Liver (tissue), 9 donors: Measurements from ENCODE around the gene APCS. TPM values are rescaled to one million over a fixed set of nuclear protein-coding genes. Genes with fewer than 3 reads are reported as not detected.

Source experiments
- DNase-seq: peaks from one replicate; pipeline ENCODE4 v3.0.0-alpha.2; 2017; ENCODE audit warnings: low spot score
- H3K27ac ChIP-seq, 2 donors: one replicate each; pipeline ENCODE4 v1.7.0; 2013; ENCODE audit warnings: inconsistent platforms in 2 of 2, low read length in 2 of 2, control low read depth in 1 of 2, low read depth in 1 of 2, mild to moderate bottlenecking in 1 of 2
- H3K27me3 ChIP-seq, 4 donors: one replicate each; pipeline versions ENCODE4 v1.6.1 to v1.7.0; 2013; ENCODE audit warnings: low read length in 3 of 4, inconsistent platforms in 1 of 4, mild to moderate bottlenecking in 1 of 4, moderate library complexity in 1 of 4; ENCODE audit not compliant: control insufficient read depth in 4 of 4, insufficient read depth in 4 of 4
- H3K36me3 ChIP-seq, 4 donors: one replicate each; pipeline versions ENCODE4 v1.6.1 to v1.7.0; 2013; ENCODE audit warnings: low read length in 3 of 4, mild to moderate bottlenecking in 3 of 4, low read depth in 1 of 4, moderate library complexity in 1 of 4; ENCODE audit not compliant: control insufficient read depth in 4 of 4, insufficient read depth in 3 of 4
- H3K4me1 ChIP-seq, 4 donors: one replicate each; pipeline versions ENCODE4 v1.6.1 to v1.7.0; 2013; ENCODE audit warnings: low read length in 3 of 4, mild to moderate bottlenecking in 3 of 4, moderate library complexity in 1 of 4; ENCODE audit not compliant: control insufficient read depth in 4 of 4, insufficient read depth in 4 of 4
- H3K4me3 ChIP-seq, 3 donors: one replicate each; pipeline versions ENCODE4 v1.6.1 to v1.7.0; 2013; ENCODE audit warnings: low read length in 3 of 3, control low read depth in 1 of 3, low read depth in 1 of 3, mild to moderate bottlenecking in 1 of 3
- H3K9ac ChIP-seq, 2 donors: one replicate each; pipeline ENCODE4 v1.7.0; 2013; ENCODE audit warnings: low read length in 2 of 2, mild to moderate bottlenecking in 2 of 2, moderate library complexity in 2 of 2, control low read depth in 1 of 2, low read depth in 1 of 2
- H3K9me3 ChIP-seq, 4 donors: one replicate each; pipeline versions ENCODE4 v1.6.1 to v1.7.0; 2013; ENCODE audit warnings: low read length in 3 of 4; ENCODE audit not compliant: control insufficient read depth in 4 of 4
- ATF3 ChIP-seq: IDR thresholded peaks from 2 replicates; pipeline ENCODE4 v1.6.1; 2016; ENCODE audit warnings: antibody characterized with exemption
- EGR1 ChIP-seq, 2 donors: IDR thresholded peaks; 2 replicates each; pipeline ENCODE4 v1.6.1; 2016 to 2018; ENCODE audit warnings: antibody characterized with exemption in 2 of 2, low read depth in 2 of 2
- FOXA1 ChIP-seq: IDR thresholded peaks from 2 replicates; pipeline ENCODE4 v1.6.1; 2016; ENCODE audit warnings: antibody characterized with exemption
- FOXA2 ChIP-seq: IDR thresholded peaks from 2 replicates; pipeline ENCODE4 v1.6.1; 2016; ENCODE audit warnings: antibody characterized with exemption
- GABPA ChIP-seq, 2 donors: IDR thresholded peaks in 1 of 2; conservative IDR thresholded peaks in 1 of 2; 2 replicates each; pipeline ENCODE4 v1.6.1; 2016; ENCODE audit warnings: antibody characterized with exemption in 2 of 2, mild to moderate bottlenecking in 1 of 2, moderate library complexity in 1 of 2
- HNF4A ChIP-seq, 2 donors: conservative IDR thresholded peaks; 2 replicates each; pipeline ENCODE4 v1.6.1; 2016; ENCODE audit warnings: antibody characterized with exemption in 2 of 2, mild to moderate bottlenecking in 2 of 2
- HNF4G ChIP-seq: IDR thresholded peaks from 2 replicates; pipeline ENCODE4 v1.6.1; 2016; ENCODE audit warnings: antibody characterized with exemption
- JUND ChIP-seq, 2 donors: IDR thresholded peaks; 2 replicates each; pipeline ENCODE4 v1.6.1; 2016; ENCODE audit warnings: antibody characterized with exemption in 2 of 2
- MAX ChIP-seq: IDR thresholded peaks from 2 replicates; pipeline ENCODE4 v1.6.1; 2016; ENCODE audit warnings: antibody characterized with exemption
- NR2F2 ChIP-seq: IDR thresholded peaks from 2 replicates; pipeline ENCODE4 v1.6.1; 2016; ENCODE audit warnings: antibody characterized with exemption
- RXRA ChIP-seq, 2 donors: IDR thresholded peaks; 2 replicates each; pipeline ENCODE4 v1.6.1; 2017 to 2018; ENCODE audit warnings: antibody characterized with exemption in 2 of 2, mild to moderate bottlenecking in 1 of 2
- SP1 ChIP-seq: IDR thresholded peaks from 2 replicates; pipeline ENCODE4 v1.6.1; 2018; ENCODE audit warnings: antibody characterized with exemption, mild to moderate bottlenecking
- YY1 ChIP-seq: IDR thresholded peaks from 2 replicates; pipeline ENCODE4 v1.6.1; 2016; ENCODE audit warnings: antibody characterized with exemption, mild to moderate bottlenecking
- WGBS: extraction: QIAGEN DNeasy Blood & Tissue Kit; methylation state at CpG from one replicate; pipeline ENCODE4 v1.1.7; 2013; 5-methylcytosine and 5-hydroxymethylcytosine counted together
- polyA plus RNA-seq, 2 donors: library from polyadenylated mRNA; stranded (reverse) in 1 of 2; unstranded in 1 of 2; fragments of 200-250 nt in 1 of 2; fragments of >200 nt in 1 of 2; fragmentation: Nextera tagmentation in 1 of 2; extraction: Ambion mirVana in 1 of 2; gene quantifications; one replicate each; pipeline versions ENCODE4 v1.2.1 to v1.2.3, GENCODE V29; 2013 to 2015
- total RNA-seq, 2 donors: library from RNA; depleted of rRNA; stranded (reverse); fragments of >200 nt; gene quantifications; one replicate each; pipeline ENCODE4 v1.2.3, GENCODE V29; 2014
- TF ChIP-seq, protein P1 (sequence below): IDR thresholded peaks from 2 replicates; pipeline ENCODE4 v1.6.1; 2016; ENCODE audit warnings: antibody characterized with exemption
- TF ChIP-seq, protein P2 (sequence below): IDR thresholded peaks from 2 replicates; pipeline ENCODE4 v1.6.1; 2016; ENCODE audit warnings: antibody characterized with exemption, mild to moderate bottlenecking
- donor health status: healthy.
- donor health status: healthy.
- donor health status: healthy.
- donor health status: healthy.
- donor health status: healthy.

The APCS gene
- total and polyA plus RNA-seq, 4 donors = 162 to 5,859 (median 1,877) TPM

DNA sequence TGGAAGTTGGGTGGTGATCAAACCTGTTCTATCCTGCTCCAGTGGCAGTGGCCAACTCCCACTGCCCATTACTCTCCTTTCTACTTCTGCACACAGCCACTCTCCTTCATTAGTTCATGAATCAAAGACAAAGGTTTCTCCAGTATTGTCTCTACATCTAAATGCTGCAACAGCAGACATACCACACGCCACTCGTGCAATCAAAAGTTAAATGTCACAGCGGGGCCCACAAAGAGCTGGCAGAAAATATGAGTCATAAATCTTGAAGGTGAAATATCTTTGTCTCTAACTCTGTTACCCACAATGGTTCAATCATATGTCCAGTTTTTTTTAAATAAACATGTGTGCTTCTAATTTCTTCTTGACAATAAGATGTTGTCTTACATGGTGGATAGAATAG lies 13.3 kb downstream of the APCS start:
- Histone ChIP-seq H3K4me3 (no peak overlapping the region), H3K9ac (no peak overlapping the region), H3K4me1 (no peaks in the 10 kb centered on the region), H3K27ac (no peak overlapping the region), H3K36me3 (no peaks in the 10 kb centered on the region), H3K27me3 (no peaks in the 10 kb centered on the region), H3K9me3 (no peaks in the 10 kb centered on the region)
- WGBS = 82% methylated on average over 3 of the region's 3 CpGs
- no peak for DNase-seq
- peak; percentile 8 for TF ChIP-seq SP1
- TF ChIP-seq YY1 = no peak
- peak in 1 of 2 donors; percentile 81 for TF ChIP-seq JUND (IDR thresholded peaks at IDR 0.05)

GRCh38 chr1:159602501-159602999 lies 14.9 kb downstream of the APCS start:
- H3K4me3 ChIP-seq = no peak overlapping the region
- no peak for DNase-seq
- TF ChIP-seq MAX (no peak), RXRA (IDR thresholded peaks at IDR 0.05) (no peak), HNF4G (no peak), SP1 (no peak)
- TF ChIP-seq, protein P1, sequence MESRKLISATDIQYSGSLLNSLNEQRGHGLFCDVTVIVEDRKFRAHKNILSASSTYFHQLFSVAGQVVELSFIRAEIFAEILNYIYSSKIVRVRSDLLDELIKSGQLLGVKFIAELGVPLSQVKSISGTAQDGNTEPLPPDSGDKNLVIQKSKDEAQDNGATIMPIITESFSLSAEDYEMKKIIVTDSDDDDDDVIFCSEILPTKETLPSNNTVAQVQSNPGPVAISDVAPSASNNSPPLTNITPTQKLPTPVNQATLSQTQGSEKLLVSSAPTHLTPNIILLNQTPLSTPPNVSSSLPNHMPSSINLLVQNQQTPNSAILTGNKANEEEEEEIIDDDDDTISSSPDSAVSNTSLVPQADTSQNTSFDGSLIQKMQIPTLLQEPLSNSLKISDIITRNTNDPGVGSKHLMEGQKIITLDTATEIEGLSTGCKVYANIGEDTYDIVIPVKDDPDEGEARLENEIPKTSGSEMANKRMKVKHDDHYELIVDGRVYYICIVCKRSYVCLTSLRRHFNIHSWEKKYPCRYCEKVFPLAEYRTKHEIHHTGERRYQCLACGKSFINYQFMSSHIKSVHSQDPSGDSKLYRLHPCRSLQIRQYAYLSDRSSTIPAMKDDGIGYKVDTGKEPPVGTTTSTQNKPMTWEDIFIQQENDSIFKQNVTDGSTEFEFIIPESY = no peak
- H3K9me3 ChIP-seq = no peaks in the 10 kb centered on the region
- no peaks in the 10 kb centered on the region for H3K36me3 ChIP-seq
- H3K27me3 ChIP-seq = no peaks in the 10 kb centered on the region
- H3K9ac ChIP-seq = no peak overlapping the region
- H3K27ac ChIP-seq = no peak overlapping the region
- H3K4me1 ChIP-seq = no peaks in the 10 kb centered on the region
- 39% methylated on average over 5 of the region's 5 CpGs for WGBS

GRCh38 chr1:159612211-159612885 lies 24.7 kb downstream of the APCS start:
- 86% methylated on average over 8 of the region's 8 CpGs for WGBS
- H3K4me3 ChIP-seq = no peak overlapping the region
- no peak overlapping the region for H3K9ac ChIP-seq
- H3K36me3 ChIP-seq = no peaks in the 10 kb centered on the region
- H3K9me3 ChIP-seq = peaks cover 0 to 7% (median 0%) of the 10 kb centered on the region in 4 donors
- TF ChIP-seq SP1 (no peak), HNF4G (no peak), FOXA1 (no peak), HNF4A (conservative IDR thresholded peaks at IDR 0.05) (no peak), YY1 (no peak), MAX (no peak), FOXA2 (no peak), ATF3 (no peak), EGR1 (IDR thresholded peaks at IDR 0.05; ENCODE audit: low read depth in 2 of 2) (no peak), NR2F2 (no peak), GABPA (IDR thresholded peaks at IDR 0.05 in 1 of 2, conservative IDR thresholded peaks at IDR 0.05 in 1 of 2) (no peak)
- TF ChIP-seq, protein P2, sequence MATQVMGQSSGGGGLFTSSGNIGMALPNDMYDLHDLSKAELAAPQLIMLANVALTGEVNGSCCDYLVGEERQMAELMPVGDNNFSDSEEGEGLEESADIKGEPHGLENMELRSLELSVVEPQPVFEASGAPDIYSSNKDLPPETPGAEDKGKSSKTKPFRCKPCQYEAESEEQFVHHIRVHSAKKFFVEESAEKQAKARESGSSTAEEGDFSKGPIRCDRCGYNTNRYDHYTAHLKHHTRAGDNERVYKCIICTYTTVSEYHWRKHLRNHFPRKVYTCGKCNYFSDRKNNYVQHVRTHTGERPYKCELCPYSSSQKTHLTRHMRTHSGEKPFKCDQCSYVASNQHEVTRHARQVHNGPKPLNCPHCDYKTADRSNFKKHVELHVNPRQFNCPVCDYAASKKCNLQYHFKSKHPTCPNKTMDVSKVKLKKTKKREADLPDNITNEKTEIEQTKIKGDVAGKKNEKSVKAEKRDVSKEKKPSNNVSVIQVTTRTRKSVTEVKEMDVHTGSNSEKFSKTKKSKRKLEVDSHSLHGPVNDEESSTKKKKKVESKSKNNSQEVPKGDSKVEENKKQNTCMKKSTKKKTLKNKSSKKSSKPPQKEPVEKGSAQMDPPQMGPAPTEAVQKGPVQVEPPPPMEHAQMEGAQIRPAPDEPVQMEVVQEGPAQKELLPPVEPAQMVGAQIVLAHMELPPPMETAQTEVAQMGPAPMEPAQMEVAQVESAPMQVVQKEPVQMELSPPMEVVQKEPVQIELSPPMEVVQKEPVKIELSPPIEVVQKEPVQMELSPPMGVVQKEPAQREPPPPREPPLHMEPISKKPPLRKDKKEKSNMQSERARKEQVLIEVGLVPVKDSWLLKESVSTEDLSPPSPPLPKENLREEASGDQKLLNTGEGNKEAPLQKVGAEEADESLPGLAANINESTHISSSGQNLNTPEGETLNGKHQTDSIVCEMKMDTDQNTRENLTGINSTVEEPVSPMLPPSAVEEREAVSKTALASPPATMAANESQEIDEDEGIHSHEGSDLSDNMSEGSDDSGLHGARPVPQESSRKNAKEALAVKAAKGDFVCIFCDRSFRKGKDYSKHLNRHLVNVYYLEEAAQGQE = no peak
- TF ChIP-seq, protein P1 = no peak
- H3K27me3 ChIP-seq = no peaks in the 10 kb centered on the region
- DNase-seq = no peak
- H3K27ac ChIP-seq = no peak overlapping the region
- H3K4me1 ChIP-seq = no peaks in the 10 kb centered on the region
